Testis (tissue), 2 donors: ENCODE data around the gene ADAMTS1.

Experiments used
- CTCF ChIP-seq, 3 experiments: fragments of 450-650 bp in 2 of 3; fragments of 200-600 bp in 1 of 3; sonication (generic) in 1 of 3; IDR thresholded peaks; one replicate each; pipeline ENCODE4 v1.5.1; 2016 to 2019; ENCODE audit warnings: antibody characterized with exemption in 3 of 3, mild to moderate bottlenecking in 2 of 3, moderate library complexity in 1 of 3
- POLR2A ChIP-seq: fragments of 450-650 bp; IDR thresholded peaks from one replicate; pipeline ENCODE4 v1.6.1; 2017; ENCODE audit warnings: antibody characterized with exemption, mild to moderate bottlenecking, moderate library complexity

DNA sequence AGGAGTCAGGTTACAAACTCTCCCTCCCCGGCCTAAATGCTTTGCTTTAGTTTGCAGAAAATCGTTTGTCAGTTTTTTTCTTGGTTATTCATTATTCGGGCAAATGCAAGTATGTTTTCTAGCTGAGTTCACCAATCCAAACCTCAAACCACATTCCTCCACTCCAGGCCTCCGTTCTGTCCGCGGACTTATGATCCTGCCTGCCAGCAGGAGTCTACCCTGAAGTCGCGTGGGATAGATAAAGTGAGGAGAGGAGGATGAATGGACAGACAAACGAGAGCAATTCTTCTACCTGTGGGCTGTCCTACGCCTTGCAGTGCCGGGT is 1.3 kb downstream of the ADAMTS1 start:
- TF ChIP-seq CTCF (IDR thresholded peaks at IDR 0.05) (no peak), POLR2A (no peak)
